Stimulated activated CD4-positive, alpha-beta T cell treated with anti-CD3 and anti-CD28 coated beads, Interleukin-4, amount 100 ng/mL, for 4 hours (primary cell): ENCODE results near the gene TTC32.
"Not testable (repeated sequence)": the region's sequence is repeated elsewhere in the genome, so short reads cannot be mapped to it uniquely, and the experiment has no call there.

Source experiments
- DNase-seq, 2 experiments: peaks; one replicate each; pipeline ENCODE4 v3.0.0-alpha.2; 2020

TTC32 gene

DNA sequence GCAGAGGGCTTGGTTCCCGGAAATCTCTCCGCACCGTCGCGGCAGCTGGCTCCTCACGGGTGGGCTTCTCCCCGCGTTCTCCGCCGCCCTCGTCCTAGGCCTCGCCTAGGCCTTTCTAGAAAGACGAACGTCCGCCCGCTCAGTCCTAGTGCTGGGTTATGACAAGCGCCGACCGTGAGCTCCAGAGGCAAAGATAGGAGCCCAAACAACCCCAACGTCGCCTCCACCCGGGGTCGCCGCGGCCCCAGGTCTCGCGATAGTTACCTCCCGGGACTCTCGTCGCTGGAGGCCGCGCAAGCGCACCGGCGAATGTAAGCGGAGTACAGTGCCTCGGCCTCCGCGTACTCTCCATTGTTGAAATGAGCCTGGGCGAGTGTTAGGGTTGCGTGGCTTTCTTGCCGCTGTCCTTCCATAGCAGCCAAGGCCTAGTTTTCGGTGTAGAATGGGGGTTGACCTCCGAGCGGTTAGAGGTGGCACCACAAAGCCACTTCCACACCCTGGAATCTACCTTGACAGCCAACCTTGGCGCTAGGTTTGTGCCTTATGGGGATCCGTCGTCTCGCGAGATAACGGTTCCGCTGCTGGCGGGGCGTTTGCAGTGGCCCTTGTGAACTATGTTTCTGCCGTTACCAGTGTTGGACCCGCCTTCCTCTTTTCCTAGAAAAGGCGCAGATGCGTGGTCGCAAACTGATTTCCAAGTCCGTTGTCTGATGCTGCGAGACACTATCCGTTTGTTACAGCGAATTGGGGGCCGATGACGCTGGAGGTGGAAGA is at the start of gene TTC32:
TTC32 (minus strand) TSS at position 542 of the 774 bp plus-strand sequence; CDS start at position 413, 129 bp downstream.
- DNase-seq = peak; percentile 89 to 90

DNA sequence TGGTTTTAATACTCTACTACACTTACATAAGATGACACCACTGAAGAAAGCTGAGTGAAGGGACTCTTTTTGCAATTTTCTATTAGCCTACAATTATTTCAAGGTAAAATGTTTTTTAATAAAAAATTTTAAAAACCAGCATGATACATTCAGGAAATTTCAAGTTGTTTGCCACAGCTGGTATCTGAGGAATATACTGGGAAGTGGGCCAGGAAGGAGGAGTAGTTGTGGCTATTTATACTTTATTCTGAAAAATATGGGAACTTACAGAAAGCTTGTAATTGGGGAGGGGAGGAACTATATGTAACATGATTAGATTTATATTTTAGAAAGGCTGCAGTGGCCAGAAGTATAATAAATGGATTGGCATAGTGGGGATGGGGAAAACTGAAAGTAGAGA is 47.3 kb upstream of the TTC32 start:
- no peak for DNase-seq

DNA sequence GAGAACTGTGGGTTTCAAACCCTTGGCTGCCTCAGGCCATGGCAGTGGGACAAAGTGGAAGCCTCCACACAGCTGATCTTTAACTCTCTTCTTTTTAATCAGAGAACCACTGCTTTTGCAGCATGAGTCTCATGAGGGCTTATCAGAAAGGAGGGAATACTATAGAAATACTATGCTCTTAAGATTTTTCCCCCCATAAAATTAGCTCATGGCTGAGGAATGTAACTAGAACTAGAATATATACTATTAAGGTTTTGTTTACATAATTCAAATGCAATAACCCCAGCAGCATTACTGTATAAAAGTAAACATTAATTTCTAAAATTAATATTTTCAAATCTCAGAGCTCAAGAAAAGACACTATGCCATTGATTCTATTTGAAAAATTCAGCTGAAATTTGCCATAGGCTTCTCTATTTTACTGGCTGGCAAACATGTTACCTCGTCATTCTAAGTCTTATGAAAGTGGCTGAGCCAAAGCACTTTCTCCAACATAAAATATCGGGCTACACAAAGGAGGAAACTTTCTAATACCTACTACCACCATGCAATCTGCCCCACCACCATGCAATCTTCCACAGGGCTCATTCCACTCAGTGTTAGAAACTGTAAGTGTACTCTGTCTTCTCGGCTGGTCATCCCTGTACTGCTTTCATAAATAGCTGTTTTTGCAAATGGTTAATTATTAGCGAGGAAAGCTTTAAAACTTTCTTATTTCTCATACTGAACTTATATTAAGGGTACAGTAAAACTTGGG is 45.6 kb upstream of the TTC32 start:
- DNase-seq = no peak

DNA sequence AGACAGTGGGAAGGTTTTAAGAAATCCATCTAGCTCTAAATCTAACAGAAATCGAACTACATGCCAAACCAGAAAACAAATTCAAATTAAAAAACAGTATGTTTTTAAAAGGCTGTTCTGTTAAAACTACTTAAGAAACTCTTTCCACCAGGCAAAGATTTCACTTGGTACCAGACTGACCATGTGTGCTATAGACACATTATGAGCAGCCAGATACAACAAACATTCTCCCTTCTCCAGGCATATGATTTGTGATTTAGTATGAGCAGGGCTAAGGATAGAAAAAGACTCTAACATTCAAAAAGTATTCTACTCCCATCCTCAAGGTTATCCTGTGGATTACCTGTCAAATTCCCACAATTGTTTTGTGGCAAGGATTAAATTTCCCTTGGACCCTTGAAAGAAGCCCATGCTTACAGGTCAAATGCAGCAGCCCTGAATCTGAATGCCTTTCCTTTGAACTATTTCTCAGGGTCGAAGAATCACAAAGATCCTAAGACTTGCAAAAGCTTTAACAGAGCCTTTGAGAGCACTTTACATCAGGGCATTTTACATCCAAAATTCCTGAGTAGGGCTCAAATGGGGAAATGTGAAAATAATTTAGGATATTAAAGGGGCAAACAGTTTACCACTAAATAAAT is 42.5 kb upstream of the TTC32 start:
- no peak for DNase-seq

DNA sequence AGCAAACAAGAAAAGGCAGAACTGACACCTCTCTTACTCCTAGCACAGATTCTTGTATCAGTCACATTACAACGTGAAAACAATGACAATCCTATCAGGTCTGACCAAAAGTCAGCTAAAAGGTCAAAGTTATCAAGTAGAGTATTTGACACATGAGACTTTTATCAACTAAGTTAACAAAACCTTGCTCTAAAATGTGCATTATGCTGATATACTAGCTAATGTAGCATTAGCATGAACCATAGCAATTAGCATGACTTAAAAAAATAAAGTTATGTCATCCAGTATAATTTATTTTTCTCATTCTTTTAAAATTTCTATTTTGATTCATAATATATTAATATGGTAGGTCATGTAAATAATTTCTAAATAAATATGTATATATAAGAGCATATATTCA is 41.4 kb upstream of the TTC32 start:
- DNase-seq = no peak

- no peak for DNase-seq
These were observed 40.4 kb upstream of the TTC32 start for GRCh38 chr2:19942199-19942598.

DNA sequence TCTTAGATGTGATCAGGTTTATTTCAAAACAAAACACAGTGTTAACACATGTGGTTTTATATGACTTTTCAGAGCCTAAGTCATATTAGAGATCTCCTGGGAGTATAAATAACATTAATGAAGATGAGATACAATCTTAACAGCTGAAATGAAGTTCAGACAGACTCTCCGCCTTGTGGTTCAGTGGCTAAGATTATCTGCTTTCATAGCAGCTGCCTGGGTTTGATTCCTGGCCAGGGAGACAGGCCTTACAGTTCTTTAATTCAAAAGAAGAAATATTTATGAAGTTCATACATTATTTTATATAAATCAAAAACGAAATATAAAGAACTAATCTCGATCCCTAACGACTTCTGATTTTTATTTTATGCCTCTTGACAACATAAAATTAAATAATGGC is 35.2 kb upstream of the TTC32 start:
- no peak for DNase-seq

GRCh38 chr2:19936203-19936602 is 34.4 kb upstream of the TTC32 start:
- no peak for DNase-seq

- no peak for DNase-seq
These were observed 31.7 kb upstream of the TTC32 start for GRCh38 chr2:19933351-19933981.

DNA sequence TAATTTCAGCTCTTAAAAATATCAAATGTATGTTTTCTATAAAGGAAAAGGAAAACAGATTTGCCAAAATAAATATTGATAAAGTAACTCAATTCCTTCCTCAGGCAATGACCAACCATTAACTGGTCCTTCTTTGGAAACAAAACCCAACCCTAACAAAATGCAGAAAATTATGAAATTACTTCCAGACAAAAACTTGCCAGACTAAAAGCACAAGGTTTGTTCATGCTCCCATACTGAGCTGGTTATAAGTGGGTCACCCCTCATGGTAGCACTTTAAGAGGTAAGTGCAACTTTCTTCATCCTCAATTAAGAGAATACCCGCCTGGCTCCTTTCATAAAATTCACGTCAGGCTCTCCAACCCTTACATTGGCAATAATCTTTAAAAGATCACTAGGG is 31.1 kb upstream of the TTC32 start:
- no peak for DNase-seq

GRCh38 chr2:19929226-19929625 is 27.4 kb upstream of the TTC32 start:
- no peak for DNase-seq

DNA sequence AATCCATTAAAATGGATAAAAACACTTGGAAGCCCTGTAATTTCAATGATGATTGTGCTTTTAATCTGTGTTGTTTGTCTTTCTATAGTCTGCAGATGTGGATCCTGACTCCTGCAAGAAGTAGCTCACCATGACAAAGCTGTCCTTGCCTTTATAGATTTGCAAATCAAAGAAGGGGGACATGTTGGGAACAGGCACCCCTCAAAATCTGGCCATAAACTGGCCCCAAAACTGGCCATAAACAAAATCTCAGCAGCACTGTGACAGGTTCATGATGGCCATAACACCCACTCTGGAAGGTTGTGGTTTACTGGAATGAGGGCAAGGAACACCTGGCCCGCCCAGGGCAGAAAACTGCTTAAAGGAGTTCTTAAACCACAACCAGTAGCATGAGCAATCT is 26.0 kb upstream of the TTC32 start:
- DNase-seq = not testable (repeated sequence)

- DNase-seq = not testable (repeated sequence)
These were observed 22.7 kb upstream of the TTC32 start for GRCh38 chr2:19924526-19924925.

- DNase-seq = not testable (repeated sequence)
These were observed 20.4 kb upstream of the TTC32 start for GRCh38 chr2:19922188-19922587.

DNA sequence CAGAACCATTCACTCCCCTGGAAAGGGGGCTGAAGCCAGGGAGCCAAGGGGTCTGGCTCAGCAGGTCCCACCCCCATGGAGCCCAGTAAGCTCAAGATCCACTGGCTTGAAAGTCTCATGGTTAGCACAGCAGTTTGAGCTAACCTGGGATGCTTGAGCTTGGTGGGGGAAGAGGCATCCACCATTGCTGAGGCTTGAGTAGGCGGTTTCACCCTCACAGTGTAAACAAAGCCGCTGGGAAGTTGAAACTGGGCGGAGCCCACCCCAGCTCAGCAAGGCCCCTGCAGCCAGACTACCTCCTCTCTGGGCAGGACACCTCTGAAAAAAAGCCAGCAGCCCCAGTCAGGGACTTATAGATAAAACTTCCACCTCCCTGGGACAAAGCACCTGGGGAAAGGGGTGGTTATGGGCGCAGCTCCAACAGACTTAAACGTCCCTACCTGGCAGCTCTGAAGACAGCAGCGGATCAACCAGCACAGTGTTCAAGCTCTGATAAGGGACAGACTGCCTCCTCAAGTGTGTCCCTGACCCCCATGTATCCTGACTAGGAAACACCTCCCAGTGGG is 14.7 kb upstream of the TTC32 start:
- DNase-seq = no peak

- DNase-seq = no peak
These were observed 12.6 kb upstream of the TTC32 start for GRCh38 chr2:19914266-19914975.

- no peak for DNase-seq
These were observed 10.2 kb upstream of the TTC32 start for GRCh38 chr2:19911808-19912509.

DNA sequence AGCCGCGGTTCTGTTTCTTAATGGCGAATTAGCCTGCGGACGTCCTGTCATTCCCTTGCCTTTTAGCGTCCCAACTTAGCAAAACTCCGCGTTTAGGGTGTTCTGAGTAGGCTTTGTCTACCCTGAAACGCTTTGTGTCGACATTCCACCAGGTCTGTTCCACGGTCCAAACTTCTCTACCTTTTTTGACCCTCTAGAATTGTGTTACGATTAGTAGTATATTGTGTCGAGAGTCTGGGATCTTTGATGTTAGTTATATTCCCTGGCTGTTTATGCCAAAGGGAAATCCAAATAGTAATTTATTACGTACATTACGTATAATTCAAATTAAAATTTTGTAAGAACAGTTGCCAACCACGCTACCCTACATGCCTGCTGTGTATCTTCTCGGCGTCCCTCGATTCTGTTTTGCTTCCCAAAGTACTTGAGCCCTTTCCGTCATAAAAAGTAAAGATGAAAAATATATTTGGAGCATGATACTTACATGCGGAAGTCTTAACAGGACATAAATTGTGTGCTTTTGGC is 495 bp upstream of the TTC32 start:
- no peak for DNase-seq

- DNase-seq = no peak
These were observed 797 bp downstream of the TTC32 start for GRCh38 chr2:19900931-19901441.

DNA sequence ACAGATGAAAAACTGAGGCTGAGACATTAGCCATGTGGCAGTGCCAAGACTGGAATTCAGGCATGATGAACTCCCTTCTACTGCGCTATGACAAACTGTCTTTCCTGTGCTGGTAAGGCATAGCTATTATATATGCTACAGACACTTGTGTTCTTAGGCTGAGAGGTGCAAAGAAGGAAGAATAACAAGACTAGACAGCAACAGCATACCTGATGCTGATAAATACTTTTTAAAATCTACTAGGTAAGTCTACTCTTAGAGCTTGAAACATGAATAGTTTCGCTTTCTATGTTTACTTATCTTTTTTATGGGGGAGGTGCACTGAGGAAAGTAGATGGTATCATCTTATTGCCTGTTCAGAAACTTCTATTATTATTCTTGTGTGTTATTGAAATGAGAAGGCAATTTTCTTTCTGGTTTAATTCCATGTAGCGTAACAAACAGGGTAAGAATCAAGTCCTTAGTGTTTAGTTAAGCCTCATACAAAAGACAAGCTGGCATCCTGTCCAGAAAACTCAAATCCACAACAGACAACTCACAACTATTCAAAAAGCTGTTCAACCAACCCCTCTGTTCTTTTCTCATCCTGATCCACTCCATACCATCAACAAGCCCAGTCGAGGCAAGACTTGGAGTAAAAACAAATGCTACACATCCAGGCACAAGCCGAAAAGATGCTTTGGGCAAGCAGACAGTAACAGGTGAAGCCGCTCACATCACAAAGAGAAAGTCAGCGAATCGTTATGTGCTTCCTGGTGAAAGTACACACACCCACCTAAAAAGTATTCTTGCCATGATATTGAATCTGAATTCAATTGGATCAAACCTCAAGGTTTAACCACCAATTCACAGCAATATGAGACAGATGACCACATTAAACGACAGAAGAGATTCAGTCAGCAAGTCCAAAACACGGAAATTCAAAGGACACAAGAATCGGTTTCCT is 1.5 kb downstream of the TTC32 start:
- DNase-seq = peak in 1 of 2 experiments; percentile 14
